Medulla oblongata (tissue), 1 donor: ENCODE measurements around the gene RERG.

Source experiments
- DNase-seq: peaks from one replicate; pipeline ENCODE4 v3.0.0-alpha.2; 2015; ENCODE audit errors: extremely low spot score

RERG gene

DNA sequence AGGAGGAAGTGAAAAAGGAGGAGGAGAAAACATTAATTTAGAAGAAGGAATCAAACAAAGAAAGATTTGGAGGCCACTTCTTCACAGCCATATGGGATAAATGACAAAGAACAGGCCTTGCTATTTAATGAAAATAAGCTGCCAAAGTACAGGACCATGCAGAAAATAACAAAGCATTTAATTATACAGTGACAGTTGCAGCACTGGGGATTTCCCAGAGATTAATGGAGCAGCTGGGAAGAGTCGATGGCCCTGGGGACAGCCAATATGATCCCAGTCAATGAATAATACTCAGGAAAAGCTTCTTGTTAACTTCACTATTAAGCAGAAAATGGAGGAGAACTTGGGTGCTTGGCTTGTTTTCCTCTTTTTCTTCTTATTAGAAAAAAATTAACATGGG is 34.6 kb downstream of the RERG start:
- no peak for DNase-seq

DNA sequence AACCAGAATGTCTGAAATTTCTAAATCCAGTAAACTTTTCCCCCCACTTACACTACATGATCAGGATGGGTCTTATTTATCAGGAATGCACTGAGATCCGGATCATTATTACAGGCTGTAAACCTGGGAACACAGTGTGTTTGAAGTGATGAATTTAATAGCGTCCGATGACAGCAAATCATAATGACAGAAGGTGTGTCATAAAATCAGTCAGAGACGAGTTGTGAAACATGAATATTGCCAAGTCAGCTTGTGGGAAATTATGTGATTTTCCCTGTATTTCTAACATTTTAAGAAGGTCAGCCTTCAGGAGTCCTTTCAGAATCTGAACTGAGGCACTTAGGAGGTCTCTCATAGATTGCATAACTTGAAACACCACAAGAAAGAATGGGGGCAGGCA is 36.7 kb downstream of the RERG start:
- no peak for DNase-seq

DNA sequence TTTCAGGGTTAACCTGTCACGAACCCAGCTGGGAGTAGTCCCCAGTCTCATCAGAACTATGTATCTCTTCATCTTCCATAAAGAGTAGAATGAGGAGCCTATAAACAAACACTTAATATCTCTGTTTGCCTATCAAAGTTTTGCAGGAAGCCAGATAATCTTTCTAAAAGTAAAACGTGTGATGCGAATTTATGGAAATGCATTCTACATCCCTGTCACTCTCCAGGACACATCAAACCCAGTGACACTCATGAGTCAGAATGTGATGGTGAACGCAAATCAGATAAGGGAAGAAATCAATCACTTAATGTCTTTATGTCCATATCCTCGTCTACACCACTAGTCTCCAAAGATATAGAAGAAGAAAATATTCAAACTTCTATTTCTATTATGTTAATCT is 37.4 kb downstream of the RERG start:
- DNase-seq: no peak

DNA sequence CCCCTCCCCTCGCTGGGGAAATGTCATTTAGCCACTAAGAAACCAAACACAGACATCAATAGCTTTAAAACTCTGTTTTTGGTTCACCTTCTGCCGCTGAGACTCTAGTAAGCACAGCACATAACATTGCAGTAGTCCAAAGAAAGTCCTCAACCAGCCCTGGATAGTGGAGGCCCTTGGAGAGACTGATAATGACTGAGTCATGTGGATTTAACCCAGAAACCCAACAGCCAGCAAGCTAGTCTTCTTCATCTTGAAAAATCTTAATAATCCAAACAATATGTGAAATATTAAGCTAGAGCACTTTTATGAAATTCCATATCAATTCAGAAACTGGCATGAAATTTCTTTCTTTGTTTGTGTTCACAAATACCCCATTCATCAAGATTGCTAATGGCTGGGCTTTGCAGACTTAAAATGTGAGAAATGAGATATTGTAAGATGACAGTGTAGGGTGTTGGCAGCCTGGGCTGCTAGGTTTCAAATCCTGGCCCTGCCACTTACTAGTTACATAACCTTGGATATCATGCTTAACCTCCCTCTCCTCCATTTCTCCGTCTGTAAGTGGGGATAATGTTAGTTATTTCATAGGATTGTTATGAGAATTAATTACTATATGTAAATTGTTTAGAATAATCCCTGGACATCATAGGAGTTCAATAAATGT is 40.1 kb downstream of the RERG start:
- DNase-seq: no peak

DNA sequence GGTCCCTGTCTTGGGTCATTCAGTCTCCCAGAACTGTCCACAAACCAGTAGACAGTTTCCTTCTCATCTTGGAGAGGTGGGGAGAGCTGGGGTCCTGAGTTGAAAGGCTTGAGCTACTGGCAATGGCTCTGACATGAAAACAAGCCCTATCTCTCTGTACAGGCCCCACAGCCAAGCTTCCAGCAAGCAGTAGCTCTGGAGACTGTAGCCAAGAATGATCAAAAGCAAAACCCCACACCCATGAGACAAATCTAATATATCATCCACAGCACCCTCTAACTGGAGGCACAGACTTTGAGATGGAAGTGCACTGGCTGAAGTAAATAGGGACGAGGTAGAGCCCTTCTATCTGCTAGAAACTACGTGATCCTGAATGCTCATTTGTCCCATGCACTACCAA is 40.9 kb downstream of the RERG start:
- no peak for DNase-seq

DNA sequence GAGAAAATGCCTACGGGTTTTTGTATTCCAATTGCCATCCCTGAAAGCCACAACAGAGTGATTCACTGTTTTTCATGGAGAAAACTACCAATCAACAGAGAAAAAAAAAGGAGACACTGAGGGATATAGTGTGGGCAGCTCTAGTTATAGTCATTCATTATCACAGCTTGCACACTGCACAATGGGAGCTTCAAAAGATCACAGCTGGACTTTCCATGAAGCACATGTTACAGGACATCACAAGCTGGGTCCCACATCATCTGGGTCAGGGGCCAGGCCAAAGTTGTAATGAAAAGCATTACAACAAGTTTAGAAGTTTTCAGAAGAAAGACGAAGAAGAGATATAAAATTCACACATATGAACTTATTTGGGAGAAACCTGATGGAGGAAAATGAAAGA is 41.5 kb downstream of the RERG start:
- no peak for DNase-seq

DNA sequence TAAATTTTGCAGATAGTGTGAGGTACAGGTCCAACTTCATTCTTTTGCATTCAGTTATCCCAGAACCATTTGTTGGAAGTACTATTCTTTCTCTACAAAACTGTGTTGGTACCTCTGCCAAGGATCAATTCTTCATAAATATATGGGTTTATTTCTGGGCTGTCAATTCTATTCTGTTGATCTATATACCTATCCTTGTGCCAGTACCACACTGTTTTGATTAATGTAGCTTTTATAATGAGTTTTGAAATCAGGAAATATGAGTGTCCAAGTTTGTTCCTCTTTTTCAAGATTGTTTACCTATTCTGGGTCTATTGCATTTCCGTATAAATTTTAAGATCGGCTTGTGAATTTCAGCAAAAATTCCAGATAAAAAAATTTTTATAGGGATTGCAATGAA is 48.1 kb downstream of the RERG start:
- no peak for DNase-seq

DNA sequence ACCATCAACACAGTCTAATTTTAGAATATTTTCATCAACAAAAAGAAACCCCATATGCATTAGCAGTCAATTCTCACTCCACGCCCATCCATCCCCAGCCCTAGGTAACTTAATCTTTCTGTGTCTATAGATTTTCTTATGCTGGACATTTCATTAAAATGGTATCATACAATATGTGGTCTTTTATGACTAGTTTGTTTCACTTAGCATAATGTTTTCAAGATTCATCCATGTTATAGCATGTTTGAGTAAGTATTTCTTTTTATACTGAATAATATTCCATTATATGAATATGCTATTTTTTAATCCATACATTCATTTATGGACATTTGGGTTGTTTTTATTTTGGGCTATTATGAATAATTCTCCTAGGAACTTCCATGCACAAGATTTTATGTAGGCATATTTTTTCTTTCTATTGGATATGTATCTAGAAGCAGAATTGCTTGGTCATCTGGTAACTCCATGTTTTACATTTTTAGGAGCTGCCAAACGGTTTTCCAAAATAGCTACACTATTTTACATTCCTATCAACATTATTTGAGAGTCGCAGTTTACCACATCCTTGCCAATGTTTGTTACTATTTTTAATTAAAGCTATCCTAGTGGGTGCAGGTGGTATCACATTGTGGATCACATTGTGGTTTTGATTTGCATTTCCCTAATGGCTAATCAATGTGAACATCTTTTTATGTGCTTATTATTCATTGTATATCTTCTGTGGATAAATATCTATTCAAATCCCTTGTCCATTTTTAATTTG is 49.0 kb downstream of the RERG start:
- no peak for DNase-seq

DNA sequence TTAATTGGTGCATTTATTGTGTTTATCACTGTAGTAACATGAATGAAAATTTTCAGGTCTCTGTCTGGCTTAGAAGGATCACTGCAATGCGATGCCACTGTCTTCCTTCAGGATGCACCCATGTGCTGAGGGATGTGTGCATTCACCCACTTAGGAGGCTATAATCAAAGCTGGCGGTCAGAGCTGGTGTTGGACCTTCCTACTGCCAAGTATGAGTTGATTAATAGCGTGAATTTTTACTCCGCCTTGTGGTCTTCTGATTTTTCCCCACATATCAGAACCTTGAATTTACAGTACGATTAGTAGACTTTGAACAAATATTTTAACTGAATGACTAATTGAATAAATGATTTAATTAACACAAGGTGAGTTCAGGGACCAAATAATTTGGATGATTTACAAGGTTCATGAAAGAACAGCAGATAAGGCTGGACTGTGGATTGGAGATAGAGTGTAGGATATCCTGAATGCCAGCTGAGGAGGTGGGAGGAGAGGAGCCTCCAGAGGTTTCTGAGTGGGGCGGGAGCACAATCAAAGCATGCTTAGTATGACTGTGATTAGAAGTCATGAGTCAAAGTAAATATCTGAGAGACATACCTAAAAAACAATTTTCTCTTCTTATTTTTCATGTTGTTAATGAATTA is 50.1 kb downstream of the RERG start:
- DNase-seq: no peak

DNA sequence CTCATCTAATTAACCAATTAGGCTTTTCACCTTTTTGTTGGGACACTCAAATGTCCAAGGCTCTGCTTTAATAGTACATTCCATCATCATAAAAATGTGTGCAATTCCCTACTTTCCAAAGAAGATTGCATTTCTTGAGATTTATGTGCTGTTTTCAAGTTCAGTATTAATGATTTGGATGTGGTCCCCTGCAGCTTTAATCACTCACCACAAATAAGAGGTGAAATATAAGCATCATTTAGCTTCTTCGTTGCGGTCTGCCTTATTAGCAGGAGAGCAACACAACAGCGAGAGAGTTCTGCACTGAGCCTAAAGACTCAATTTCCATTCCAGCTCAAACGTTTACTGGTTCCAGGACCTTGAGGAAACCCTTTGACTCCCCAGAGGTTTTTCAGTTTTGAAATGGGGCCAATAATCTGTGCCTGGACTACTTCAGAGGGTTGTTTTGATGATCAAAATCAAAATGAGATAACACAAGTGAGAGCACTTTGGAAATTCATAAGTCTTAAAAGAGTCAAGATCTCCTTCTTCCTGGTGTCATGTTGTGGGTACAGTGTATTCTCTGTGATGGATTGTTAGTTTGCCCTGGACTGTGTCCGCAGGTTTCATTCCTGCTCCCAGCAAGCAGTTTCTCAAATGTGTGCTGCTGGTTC is 53.1 kb downstream of the RERG start:
- DNase-seq: no peak

DNA sequence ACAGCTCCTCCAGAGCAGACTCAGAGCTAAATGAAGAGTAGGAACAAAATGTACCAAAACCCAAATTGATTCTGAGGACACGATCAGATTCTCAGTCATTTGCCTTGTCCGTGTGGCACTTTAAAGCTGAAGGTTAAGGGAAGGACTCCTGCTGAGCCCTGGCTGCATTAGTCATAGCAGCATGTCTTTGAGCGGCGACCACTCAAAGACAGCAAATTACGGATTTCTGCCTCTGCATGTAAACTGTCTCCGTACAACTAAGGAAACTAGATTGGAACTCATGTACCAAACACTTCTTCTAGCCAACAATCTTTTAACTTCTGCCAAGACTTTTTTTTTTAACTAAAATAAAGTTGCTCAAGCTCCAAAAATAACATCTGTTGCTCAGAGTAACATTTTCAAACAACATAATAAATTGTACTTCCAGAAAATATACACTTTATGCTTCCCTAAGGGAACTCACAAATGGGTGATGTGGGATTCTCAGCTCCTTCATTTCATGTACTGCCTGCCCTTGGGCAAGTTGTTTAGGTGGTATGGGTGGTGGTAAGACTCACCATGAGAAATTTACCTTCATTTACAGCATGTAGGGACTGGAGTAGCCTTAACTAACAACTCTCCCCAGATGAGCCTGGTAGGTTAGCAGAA is 56.1 kb downstream of the RERG start:
- no peak for DNase-seq

DNA sequence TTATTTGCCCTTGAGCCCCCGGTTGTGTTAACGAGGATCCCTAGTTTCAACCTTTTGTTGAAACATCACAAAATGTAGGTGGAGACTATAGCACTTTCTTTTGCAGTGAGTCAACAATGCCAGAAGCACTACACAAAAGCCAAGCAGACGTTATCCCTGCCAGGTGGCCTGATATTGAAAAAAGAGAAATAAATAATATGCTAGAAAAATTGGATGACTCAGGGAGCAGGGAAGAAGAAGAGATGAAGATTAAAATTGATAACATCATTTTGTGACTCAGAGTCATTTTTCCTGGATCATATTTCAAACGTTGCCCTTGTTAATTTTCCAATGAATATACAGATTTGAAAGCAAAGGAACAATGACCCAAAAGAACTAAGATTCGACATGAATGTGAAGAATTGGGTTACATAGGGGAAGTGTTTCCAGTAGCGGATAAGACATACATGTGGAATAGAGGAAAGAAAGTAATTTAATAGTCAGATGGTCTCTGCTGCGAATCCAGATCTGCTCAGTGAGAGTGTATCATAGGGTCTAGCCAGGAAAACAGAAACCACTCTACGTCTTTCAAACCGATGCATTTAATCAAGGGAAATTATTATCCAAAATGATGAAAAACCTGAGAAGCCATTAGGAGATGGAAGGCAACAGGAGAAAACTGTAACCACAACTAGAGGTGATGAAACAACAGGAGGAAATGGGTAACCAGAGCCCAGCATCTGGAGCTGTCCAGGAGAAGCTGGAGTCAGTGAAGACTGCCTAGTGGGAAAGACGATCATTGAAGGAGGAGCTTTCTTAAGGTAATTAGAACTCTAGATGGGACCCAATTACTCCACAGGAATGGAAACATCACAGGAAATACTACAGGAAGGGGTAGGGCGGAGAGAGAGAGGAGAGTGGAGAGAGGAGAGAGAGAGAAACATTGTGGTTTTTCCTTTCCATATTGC is 57.9 kb downstream of the RERG start:
- DNase-seq: no peak

DNA sequence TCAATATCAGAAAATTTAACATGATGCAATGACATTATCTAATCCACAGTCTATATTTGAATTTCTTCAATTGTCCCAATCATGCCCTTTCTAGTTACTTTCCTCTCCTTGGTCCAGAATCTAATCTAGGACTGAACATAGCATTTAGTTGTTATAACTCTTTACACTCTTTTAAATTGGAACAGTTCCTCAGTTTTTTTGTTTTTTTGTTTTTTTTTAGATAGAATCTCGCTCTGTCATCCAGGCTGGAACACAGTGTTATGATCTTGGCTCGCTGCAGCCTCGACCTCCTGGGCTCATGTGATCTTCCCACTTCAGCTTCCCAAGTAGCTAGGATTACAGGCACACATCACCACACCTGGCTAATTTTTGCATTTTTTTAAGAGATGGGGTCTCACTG is 63.1 kb downstream of the RERG start:
- DNase-seq: no peak

DNA sequence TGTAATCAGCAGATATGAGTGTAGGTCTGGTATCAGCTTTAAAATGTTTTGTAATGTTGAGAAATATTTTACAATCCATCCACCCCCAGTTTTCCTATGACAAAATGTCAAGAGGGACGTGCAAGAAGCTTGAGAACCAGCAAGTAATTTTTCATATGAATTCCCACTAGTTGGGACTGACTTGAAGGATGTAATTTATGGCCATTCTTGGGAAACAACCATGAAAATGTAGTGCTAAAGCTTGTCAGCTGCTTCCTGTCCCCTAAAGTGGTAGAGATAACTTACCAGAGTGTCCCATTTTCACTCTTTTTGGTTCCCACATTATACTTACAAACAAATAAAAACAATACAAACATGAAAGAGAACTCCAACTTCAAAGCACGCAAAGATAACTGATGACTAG is 63.9 kb downstream of the RERG start:
- no peak for DNase-seq

DNA sequence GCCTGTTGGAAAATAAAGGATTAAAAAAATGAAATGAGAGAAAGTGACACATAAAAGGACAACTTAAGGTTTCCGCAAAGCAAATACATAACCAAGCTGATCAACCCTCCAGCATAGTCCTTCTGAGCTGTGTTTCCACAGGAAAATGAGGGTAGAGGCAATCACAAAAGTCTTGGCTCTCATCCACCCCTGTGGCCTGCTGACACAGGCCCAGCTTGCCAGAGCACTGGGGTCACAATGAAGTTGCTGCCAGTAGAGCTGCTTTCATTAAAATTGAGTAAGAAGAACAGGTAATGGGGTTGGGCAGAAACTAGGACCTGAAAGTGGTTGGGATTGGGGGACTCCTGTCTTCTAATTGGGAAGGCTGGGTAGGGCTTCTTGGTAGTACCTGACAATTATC is 65.9 kb downstream of the RERG start:
- DNase-seq: no peak

DNA sequence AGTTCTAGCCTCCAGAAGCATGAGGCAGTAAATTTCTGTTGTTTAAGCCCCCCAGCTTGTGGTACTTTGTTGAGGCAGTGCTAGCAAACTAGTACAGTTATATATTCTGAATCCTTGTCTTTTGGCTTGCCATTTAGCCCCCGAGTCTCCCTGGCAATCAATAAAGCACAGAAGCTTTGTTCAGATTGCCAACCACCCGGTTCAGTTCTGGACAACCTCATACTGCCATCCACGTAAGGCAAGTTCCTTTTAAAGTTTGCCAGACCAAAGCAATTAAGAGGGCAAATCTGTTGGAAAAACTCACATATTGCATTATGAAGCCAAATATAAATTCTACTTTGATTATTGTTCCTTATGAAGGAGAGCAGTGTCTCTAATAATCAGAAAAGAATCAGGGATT is 67.1 kb downstream of the RERG start:
- DNase-seq: no peak

DNA sequence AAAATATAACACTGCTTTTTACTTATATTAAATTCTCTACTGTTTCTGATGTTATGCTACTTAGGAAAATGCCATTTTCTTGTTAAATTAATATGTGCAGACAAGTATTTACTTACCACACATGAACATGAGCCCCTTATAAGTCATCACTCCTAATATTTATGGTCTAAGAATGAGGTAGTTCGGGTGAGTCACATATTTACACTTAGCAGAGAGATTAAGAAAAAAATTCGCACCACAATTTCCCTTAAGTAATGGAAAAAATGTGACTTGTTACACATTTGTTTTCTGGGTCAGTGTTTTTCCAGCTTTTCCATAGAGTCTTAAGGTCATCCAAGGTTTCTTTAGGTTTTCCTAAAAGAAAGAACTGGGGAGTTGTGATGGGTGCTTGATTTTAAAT is 68.3 kb downstream of the RERG start:
- no peak for DNase-seq

DNA sequence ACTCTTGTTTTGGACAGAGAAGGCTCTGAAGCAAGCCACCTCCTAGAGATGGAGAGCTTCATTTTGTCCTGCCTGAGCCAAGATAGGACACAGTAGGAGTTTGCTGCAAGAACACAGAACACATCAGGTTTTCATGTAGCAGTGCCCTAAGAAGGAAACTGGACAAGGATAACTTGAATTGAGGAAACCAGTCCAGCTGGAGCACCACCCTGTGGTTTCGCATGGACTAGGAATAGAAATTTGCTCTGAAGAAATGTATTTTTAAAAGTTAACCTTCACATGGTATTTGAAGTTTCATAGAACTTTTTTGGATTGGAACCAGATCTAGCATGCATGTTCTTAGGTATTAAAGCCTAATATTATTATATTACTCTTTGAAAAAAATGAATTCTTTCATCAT is 68.8 kb downstream of the RERG start:
- peak; percentile 39 for DNase-seq

DNA sequence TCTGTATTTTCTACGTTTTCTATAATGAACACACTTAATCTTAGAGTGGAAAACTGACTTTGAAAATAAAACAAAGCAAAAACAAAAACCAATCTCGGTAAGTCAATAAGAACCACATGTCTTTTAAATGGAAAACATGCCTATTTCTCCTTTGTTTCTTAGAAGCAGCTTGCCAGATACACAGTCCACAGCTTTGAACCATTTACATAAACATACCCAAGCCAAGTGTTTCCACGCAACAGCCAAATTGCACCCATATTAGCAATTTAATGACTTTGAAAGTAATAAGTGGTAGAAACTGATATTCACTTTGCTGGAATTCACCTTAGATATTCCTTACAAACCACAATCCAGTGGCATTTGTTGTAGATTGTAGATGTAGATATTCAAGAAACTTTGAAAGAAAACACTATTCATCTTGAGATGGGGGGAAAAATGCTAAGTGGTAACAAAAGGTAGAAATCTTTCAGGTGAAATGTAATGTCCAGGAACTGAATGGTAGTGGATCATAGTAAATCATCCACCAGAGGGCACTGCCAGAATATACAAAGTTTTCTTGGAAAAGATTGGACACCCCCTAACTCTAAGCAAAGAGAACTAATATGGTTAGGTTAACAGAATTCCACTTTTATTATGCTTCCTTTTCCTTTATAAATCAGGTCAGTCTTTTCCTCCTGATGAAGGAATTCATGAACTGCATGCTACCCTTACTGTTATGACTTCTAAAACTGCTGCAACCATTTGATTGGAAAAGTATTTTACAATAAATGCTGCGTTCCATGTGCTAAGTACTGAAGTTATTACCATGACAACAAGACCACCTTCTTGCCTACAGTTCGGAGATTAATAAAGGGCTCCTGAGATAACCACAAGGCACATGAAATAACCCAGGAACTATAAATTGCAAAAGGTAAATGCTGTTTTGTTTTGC is 69.8 kb downstream of the RERG start:
- DNase-seq: peak; percentile 61

DNA sequence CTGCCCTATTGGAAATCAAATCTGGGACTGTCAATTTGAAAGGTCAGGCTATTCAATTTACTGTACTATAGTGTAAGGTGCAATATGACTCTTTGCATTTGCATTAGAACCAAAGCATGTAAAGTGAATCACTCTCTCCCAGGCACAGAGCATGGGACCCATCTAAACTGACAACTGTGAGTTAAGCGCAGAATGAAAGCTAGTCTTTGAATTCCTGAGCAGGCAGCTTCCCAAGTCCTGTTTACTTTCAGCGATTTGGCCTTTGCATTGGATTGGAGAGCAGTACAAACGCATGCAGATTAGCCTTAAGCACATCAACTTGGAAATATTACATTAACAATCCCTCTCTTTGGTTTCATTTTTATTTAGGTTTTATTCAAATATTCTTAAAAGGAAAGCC is 74.6 kb downstream of the RERG start:
- peak; percentile 47 for DNase-seq
